AG04449 (cell line): ENCODE results near the gene MED10.
"Not testable (repeated sequence)": the region's sequence is repeated elsewhere in the genome, so short reads cannot be mapped to it uniquely, and the experiment has no call there.

Experiments used
- CTCF ChIA-PET: fragments of 350-600 bp; formaldehyde crosslinking; extraction: SDS; loops from one replicate; lab custom pipeline; 2021; ENCODE audit warnings: antibody characterized with exemption; lab: Yijun Ruan, JAX
- POLR2A ChIA-PET: fragments of 400-600, 350-600 bp; formaldehyde crosslinking; extraction: SDS; loops from one replicate; lab custom pipeline; 2020; ENCODE audit warnings: antibody characterized with exemption, inconsistent platforms; lab: Yijun Ruan, JAX
- DNase-seq: peaks from one replicate; pipeline ENCODE4 v3.0.0-alpha.2; 2010; ENCODE audit warnings: low read depth, low spot score
- H3K4me3 ChIP-seq: 2 replicates; pipeline ENCODE4 v1.5.1; 2011; ENCODE audit warnings: low read depth, mild to moderate bottlenecking, control low read depth, low read length
- TF ChIP-seq, protein P1 (sequence below): IDR thresholded peaks from one replicate; pipeline ENCODE4 v1.5.1; 2011; ENCODE audit warnings: mild to moderate bottlenecking, moderate library complexity, low read length, control low read depth, inconsistent platforms; ENCODE audit not compliant: insufficient read depth; ENCODE audit errors: missing control alignments

Gene MED10

DNA sequence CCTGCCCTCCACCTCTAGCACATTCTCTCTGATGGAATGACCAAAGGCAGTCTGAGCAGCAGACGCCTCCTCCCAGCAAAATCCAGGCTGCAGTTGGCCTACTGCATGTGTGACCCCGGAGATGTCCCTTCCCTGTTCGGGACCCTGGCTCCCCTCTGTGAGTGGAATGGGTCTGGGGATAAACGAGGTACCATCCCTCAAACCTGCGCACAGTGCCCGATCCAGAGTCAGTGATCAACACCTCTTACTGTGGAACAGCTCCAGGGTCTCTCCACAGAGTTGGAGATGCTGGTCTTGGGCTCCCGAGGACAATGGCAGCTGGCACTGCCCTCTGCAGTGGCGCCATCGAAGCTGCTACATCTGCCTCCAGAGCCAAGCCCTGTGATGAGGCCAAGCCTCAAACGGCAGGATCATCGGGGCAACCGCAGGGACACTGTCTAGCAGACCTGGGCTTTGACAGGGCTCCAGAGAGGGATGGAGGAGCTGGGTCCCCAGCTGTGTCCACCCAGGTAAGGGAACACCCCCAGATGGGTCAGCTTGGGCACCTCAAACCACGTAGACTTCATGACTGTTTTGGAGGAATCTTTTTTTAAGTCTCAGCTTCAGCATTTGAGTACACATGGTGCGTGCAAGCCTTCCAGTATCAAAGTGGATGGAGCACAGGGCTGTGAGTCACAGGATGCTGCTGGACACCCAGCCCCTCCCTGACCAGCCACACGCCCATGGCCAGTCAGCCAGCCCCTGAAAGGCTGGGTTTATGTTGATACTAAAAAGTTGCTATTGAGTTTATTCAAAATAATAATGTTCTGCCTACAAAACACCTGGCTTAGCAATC is 13.0 kb downstream of the MED10 start:
- ChIA-PET POLR2A (interaction anchor here (1.2 kb wide), 1 partner anchor 13 kb away, joined by 4 read pairs; the partner anchor contains the start of gene MED10), CTCF (no interaction called here)
- H3K4me3 ChIP-seq = no peak overlapping the region
- DNase-seq = no peak
- TF ChIP-seq, protein P1, sequence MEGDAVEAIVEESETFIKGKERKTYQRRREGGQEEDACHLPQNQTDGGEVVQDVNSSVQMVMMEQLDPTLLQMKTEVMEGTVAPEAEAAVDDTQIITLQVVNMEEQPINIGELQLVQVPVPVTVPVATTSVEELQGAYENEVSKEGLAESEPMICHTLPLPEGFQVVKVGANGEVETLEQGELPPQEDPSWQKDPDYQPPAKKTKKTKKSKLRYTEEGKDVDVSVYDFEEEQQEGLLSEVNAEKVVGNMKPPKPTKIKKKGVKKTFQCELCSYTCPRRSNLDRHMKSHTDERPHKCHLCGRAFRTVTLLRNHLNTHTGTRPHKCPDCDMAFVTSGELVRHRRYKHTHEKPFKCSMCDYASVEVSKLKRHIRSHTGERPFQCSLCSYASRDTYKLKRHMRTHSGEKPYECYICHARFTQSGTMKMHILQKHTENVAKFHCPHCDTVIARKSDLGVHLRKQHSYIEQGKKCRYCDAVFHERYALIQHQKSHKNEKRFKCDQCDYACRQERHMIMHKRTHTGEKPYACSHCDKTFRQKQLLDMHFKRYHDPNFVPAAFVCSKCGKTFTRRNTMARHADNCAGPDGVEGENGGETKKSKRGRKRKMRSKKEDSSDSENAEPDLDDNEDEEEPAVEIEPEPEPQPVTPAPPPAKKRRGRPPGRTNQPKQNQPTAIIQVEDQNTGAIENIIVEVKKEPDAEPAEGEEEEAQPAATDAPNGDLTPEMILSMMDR = no peak

DNA sequence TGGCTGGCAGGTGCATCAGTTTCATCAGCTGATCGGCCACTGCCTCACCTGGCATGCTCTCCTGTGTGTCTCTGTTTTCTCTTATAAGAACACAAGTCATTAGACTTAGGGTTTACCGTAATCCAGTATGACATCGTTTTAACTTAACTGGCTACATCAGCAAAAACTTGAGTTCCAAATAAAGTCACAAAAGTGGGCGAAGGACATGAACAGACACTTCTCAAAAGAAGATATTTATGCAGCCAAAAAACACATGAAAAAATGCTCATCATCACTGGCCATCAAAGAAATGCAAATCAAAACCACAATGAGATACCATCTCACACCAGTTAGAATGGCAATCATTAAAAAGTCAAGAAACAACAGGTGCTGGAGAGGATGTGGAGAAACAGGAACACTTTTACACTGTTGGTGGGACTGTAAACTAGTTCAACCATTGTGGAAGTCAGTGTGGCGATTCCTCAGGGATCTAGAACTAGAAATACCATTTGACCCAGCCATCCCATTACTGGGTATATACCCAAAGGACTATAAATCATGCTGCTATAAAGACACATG is 14.8 kb downstream of the MED10 start:
- CTCF ChIA-PET, POLR2A ChIA-PET, DNase-seq, H3K4me3 ChIP-seq: not testable (repeated sequence)

DNA sequence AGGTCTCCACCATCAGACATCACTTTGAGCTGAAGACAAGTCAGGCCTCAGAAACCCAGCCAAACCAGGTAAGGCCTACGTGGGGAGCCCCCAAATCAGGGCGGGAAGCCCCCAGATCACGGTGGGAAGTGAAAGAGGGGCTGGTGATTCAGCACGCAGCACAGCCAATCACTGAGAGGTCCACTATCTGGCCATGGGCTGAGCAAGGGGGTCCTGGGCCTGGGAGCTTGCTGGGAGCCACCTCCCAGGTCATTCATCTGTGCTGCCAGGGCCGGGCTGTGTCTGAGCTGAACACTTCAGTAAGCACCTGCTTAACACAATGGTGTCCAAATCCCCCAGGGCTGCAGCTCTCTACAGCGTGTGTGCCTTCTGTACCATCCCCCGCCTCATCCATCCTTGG is 15.5 kb downstream of the MED10 start:
- no peak overlapping the region for H3K4me3 ChIP-seq
- POLR2A ChIA-PET = no interaction called here
- DNase-seq = no peak
- CTCF ChIA-PET = no interaction called here
- TF ChIP-seq, protein P1 = no peak

DNA sequence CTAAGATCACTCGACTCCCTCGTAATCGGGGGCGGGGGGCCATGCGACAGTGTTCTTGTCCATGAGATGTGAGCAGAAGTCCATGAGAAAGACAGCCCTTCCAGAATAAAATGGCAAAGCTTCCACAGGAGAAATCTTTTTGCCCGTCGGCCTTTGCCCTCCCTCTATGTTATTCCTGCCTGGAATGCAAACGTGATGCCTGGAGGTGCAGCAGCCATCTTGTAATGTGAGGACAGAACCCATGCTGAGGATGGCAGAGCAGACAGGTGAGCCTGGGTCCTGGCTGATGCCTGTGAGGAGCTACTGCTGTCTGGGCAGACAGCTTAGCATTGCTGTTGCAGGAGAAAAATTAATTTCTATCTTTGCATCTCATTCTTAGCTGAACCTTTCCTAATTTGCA is 17.2 kb downstream of the MED10 start:
- POLR2A ChIA-PET = no interaction called here
- H3K4me3 ChIP-seq = no peak overlapping the region
- TF ChIP-seq, protein P1 = no peak
- CTCF ChIA-PET = no interaction called here
- DNase-seq = no peak

DNA sequence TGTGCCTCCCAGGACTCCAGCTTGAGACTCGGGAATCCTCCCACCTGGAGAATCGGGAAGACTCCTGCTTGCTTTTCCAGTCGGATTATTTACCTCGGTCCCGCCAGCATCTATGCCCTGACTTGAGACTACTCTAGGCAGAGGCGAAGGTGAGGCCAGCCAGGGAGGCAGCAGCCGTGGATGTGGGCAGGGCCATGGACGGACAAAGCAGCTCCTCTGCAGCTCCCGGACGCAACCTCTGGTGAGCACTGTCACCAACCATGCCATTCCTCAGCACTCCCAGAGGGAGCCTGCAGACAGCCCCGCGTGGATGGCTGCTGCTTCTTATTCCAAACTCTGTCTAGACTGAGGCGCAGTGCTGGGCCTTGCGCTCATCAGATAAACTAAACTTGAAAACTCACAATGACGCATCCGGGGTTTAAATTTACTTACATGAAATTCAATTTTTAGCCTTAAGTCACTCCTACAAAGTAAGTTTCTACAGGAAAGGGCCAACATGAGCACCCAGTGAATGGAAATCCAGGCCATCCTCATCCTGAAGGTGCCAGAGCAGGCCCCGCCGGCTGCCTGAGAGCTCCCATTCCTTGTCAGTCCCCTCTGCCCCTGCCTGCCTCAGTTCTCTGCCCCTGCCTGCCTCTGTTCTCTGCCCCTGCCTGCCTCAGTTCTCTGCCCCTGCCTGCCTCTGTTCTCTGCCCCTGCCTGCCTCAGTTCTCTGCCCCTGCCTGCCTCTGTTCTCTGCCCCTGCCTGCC is 17.8 kb downstream of the MED10 start:
- TF ChIP-seq, protein P1 = no peak
- ChIA-PET POLR2A (no interaction called here), CTCF (no interaction called here)
- DNase-seq = no peak
- H3K4me3 ChIP-seq = no peak overlapping the region

DNA sequence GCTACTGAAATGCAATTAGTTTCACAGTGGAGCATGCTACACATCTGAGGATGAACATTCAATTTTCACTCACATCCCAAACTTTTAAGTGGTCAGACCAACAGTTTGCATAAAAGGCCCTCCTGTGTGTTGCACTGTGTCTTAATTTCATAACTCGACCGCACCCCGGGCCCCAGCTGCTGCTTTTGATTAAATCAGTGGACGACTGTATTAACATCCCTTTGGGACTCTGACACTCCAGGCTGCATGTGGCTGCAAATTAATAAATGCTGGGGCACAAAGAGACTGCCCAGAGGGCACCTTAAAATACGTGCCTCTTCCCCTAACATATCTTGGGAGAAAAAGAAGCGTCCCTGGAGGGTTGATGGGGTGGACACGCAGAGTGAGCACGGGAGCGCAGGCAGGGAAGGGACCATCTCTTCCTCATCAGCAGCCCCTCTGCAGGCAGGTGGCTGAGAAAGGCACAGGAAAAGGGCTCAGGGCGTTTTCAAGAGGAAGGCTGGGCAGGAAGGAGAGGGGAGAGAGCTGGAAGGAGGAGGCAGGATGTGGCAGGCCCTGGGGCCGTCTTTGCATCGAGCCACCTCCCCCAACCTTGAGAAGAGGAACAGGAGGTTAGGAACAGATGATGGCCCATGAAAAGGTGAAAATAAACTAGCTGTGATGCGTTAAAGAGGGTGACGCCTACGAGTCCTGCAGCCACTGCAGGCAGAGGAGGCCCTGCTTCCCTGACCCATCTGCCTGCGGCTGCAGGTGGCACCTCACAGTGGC is 18.6 kb downstream of the MED10 start:
- TF ChIP-seq, protein P1 = no peak
- POLR2A ChIA-PET = no interaction called here
- no peak for DNase-seq
- CTCF ChIA-PET = no interaction called here
- H3K4me3 ChIP-seq = no peak overlapping the region
